ENCODE results near the gene JAZF1.

The JAZF1 gene

GRCh38 chr7:28054531-28055160 lies 125.9 kb downstream of the JAZF1 start:
- no peak for DNase-seq (ENCODE audit: low read depth in 1 of 2, low spot score in 1 of 2)
- TF ChIP-seq GABPA (IDR thresholded peaks at IDR 0.05; ENCODE audit: low read depth) (no peak), SPI1 (IDR thresholded peaks at IDR 0.05; ENCODE audit: borderline replicate concordance, low read depth) (no peak), POLR2AphosphoS5 (IDR thresholded peaks at IDR 0.05; ENCODE audit: low read depth) (no peak)
- TF ChIP-seq, protein P1, sequence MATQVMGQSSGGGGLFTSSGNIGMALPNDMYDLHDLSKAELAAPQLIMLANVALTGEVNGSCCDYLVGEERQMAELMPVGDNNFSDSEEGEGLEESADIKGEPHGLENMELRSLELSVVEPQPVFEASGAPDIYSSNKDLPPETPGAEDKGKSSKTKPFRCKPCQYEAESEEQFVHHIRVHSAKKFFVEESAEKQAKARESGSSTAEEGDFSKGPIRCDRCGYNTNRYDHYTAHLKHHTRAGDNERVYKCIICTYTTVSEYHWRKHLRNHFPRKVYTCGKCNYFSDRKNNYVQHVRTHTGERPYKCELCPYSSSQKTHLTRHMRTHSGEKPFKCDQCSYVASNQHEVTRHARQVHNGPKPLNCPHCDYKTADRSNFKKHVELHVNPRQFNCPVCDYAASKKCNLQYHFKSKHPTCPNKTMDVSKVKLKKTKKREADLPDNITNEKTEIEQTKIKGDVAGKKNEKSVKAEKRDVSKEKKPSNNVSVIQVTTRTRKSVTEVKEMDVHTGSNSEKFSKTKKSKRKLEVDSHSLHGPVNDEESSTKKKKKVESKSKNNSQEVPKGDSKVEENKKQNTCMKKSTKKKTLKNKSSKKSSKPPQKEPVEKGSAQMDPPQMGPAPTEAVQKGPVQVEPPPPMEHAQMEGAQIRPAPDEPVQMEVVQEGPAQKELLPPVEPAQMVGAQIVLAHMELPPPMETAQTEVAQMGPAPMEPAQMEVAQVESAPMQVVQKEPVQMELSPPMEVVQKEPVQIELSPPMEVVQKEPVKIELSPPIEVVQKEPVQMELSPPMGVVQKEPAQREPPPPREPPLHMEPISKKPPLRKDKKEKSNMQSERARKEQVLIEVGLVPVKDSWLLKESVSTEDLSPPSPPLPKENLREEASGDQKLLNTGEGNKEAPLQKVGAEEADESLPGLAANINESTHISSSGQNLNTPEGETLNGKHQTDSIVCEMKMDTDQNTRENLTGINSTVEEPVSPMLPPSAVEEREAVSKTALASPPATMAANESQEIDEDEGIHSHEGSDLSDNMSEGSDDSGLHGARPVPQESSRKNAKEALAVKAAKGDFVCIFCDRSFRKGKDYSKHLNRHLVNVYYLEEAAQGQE (IDR thresholded peaks at IDR 0.05; ENCODE audit: insufficient replicate concordance, low read depth), result no peak
- TF ChIP-seq, protein P2, sequence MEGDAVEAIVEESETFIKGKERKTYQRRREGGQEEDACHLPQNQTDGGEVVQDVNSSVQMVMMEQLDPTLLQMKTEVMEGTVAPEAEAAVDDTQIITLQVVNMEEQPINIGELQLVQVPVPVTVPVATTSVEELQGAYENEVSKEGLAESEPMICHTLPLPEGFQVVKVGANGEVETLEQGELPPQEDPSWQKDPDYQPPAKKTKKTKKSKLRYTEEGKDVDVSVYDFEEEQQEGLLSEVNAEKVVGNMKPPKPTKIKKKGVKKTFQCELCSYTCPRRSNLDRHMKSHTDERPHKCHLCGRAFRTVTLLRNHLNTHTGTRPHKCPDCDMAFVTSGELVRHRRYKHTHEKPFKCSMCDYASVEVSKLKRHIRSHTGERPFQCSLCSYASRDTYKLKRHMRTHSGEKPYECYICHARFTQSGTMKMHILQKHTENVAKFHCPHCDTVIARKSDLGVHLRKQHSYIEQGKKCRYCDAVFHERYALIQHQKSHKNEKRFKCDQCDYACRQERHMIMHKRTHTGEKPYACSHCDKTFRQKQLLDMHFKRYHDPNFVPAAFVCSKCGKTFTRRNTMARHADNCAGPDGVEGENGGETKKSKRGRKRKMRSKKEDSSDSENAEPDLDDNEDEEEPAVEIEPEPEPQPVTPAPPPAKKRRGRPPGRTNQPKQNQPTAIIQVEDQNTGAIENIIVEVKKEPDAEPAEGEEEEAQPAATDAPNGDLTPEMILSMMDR (IDR thresholded peaks at IDR 0.05; ENCODE audit: insufficient read depth, low read length), result no peak
- Histone ChIP-seq H3K27me3 (ENCODE audit: insufficient read depth, poor library complexity, severe bottlenecking) (no peaks in the 10 kb centered on the region), H3K27ac (replicated peaks) (no peak overlapping the region), H3K4me3 (replicated peaks; ENCODE audit: insufficient read depth, low read length) (no peak overlapping the region)

DNA sequence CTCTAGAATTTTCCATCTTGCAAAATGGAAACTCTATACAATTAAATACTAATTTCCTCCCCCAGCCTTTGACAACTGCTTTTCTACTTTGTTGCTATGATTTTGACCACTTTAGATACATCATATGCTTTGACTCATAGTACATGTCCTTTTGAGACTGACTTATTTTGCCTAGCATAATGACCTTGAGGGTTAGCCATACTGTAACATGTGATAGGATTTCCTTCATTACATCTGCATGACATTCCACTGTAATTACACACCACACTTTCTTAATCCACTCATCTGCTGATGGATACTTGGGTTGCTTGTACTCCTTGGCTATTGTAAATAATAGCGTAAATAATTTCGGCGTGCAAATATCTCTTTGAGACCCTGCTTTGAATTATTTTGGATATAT lies 127.7 kb downstream of the JAZF1 start:
- Histone ChIP-seq H3K4me3 (replicated peaks; ENCODE audit: insufficient read depth, low read length) (no peak overlapping the region), H3K27ac (replicated peaks) (no peak overlapping the region), H3K27me3 (ENCODE audit: insufficient read depth, poor library complexity, severe bottlenecking) (no peaks in the 10 kb centered on the region)
- DNase-seq (ENCODE audit: low read depth in 1 of 2, low spot score in 1 of 2), result no peak
- TF ChIP-seq, protein P2 (IDR thresholded peaks at IDR 0.05; ENCODE audit: insufficient read depth, low read length), result no peak
- no peak for TF ChIP-seq POLR2AphosphoS5 (IDR thresholded peaks at IDR 0.05; ENCODE audit: low read depth)
- TF ChIP-seq GABPA (IDR thresholded peaks at IDR 0.05; ENCODE audit: low read depth), result no peak
- TF ChIP-seq, protein P1 (IDR thresholded peaks at IDR 0.05; ENCODE audit: insufficient replicate concordance, low read depth), result no peak
- no peak for TF ChIP-seq SPI1 (IDR thresholded peaks at IDR 0.05; ENCODE audit: borderline replicate concordance, low read depth)

GRCh38 chr7:28048694-28049093 lies 131.9 kb downstream of the JAZF1 start:
- Histone ChIP-seq H3K4me3 (replicated peaks; ENCODE audit: insufficient read depth, low read length) (no peak overlapping the region), H3K27ac (replicated peaks) (no peak overlapping the region), H3K27me3 (ENCODE audit: insufficient read depth, poor library complexity, severe bottlenecking) (no peaks in the 10 kb centered on the region)
- DNase-seq (ENCODE audit: low read depth in 1 of 2, low spot score in 1 of 2), result no peak
- TF ChIP-seq, protein P2 (IDR thresholded peaks at IDR 0.05; ENCODE audit: insufficient read depth, low read length), result no peak
- TF ChIP-seq POLR2AphosphoS5 (IDR thresholded peaks at IDR 0.05; ENCODE audit: low read depth) (no peak), SPI1 (IDR thresholded peaks at IDR 0.05; ENCODE audit: borderline replicate concordance, low read depth) (no peak), GABPA (IDR thresholded peaks at IDR 0.05; ENCODE audit: low read depth) (no peak)
- TF ChIP-seq, protein P1 (IDR thresholded peaks at IDR 0.05; ENCODE audit: insufficient replicate concordance, low read depth), result no peak

Measured in HL-60 (cell line).